Sigmoid colon (tissue), 7 donors: ENCODE measurements around the gene EFR3B. TPM values are rescaled to one million over a fixed set of nuclear protein-coding genes. Genes with fewer than 3 reads are reported as not detected.

Source experiments
- DNase-seq: peaks from one replicate; pipeline ENCODE4 v3.0.0-alpha.2; 2019
- H3K27ac ChIP-seq, 4 donors: fragments of 200-600 bp; sonication (generic); one replicate each; pipeline ENCODE4 v1.5.1; 2016 to 2019; ENCODE audit warnings: mild to moderate bottlenecking in 1 of 4
- H3K27me3 ChIP-seq, 3 donors: fragments of 200-600 bp; sonication (generic); one replicate each; pipeline ENCODE4 v1.5.1; 2019; ENCODE audit warnings: mild to moderate bottlenecking in 1 of 3
- H3K36me3 ChIP-seq, 4 donors: fragments of 200-600 bp; sonication (generic); one replicate each; pipeline ENCODE4 v1.5.1; 2016 to 2019
- H3K4me1 ChIP-seq, 4 donors: fragments of 200-600 bp; sonication (generic); one replicate each; pipeline ENCODE4 v1.5.1; 2017 to 2019
- H3K4me3 ChIP-seq, 4 donors: fragments of 200-600 bp; sonication (generic); one replicate each; pipeline ENCODE4 v1.5.1; 2017 to 2019; ENCODE audit warnings: mild to moderate bottlenecking in 2 of 4, moderate library complexity in 1 of 4
- H3K9me3 ChIP-seq, 4 donors: fragments of 200-600 bp in 3 of 4; sonication (generic) in 3 of 4; one replicate each; pipeline versions ENCODE4 v1.5.1 to v1.6.1; 2013 to 2019
- EP300 ChIP-seq, 4 donors: sonication (generic); formaldehyde crosslinking; IDR thresholded peaks; one replicate each; pipeline ENCODE4 v1.6.1; 2017; ENCODE audit warnings: antibody characterized with exemption in 4 of 4
- POLR2A ChIP-seq, 2 donors: fragments of 450-650 bp; IDR thresholded peaks; one replicate each; pipeline ENCODE4 v1.6.1; 2016; ENCODE audit warnings: antibody characterized with exemption in 2 of 2, mild to moderate bottlenecking in 2 of 2, moderate library complexity in 2 of 2
- POLR2AphosphoS5 ChIP-seq, 4 donors: sonication (generic); formaldehyde crosslinking; IDR thresholded peaks; one replicate each; pipeline ENCODE4 v1.6.1; 2017; ENCODE audit warnings: antibody characterized with exemption in 4 of 4
- WGBS, 2 donors: extraction: QIAGEN DNeasy Blood & Tissue Kit; methylation state at CpG; one replicate each; pipeline ENCODE4 v1.1.7; 2013; 5-methylcytosine and 5-hydroxymethylcytosine counted together
- intact Hi-C: fragments of 100-400 bp; cut with DNase I; formaldehyde crosslinking; loops from one replicate; pipeline ENCODE4 v1.15.1; 2023
- polyA plus RNA-seq, 3 donors: library from polyadenylated mRNA; stranded (reverse); fragments of 200-250 nt; gene quantifications; one replicate each; pipeline ENCODE4 v1.2.3, GENCODE V29; 2013
- total RNA-seq, 4 donors: library from RNA; depleted of rRNA; stranded (reverse); fragments of >200 nt; gene quantifications; one replicate each; pipeline ENCODE4 v1.1.0, GENCODE V29; 2016
- TF ChIP-seq, protein P1 (sequence below), 4 experiments: fragments of 450-650 bp in 3 of 4; fragments of 200-600 bp in 1 of 4; IDR thresholded peaks; one replicate each; pipeline ENCODE4 v1.5.1; 2016 to 2019; ENCODE audit warnings: antibody characterized with exemption in 4 of 4, mild to moderate bottlenecking in 3 of 4, moderate library complexity in 2 of 4
- donor health status: healthy with polysubstance abuse.
- donor health status: Bipolar disorder and iron deficiency.
- donor health status: healthy.

EFR3B gene
- total and polyA plus RNA-seq, 7 donors, result under 0.01 to 1.9 (median 0.50) TPM

DNA sequence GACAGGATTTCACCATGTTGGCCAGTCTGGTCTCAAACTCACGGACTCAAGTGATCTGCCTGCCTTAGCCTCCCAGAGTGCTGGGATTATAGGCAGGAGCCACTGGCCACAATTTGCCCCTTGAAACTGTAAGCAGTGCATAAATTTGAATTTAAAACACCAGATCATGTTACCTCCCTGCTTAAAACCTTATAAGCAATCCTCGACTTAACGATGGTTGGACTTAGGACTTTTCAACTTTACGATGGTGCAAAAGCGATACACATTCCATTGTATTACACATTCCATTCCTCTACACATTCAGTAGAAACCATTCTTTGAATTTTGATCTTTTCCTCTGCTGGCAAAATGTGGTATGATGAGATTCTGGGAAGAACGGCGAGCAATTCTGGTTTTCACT lies 23.2 kb upstream of the EFR3B start:
- no peak for TF ChIP-seq POLR2AphosphoS5 (IDR thresholded peaks at IDR 0.05)
- no peak for TF ChIP-seq EP300 (IDR thresholded peaks at IDR 0.05)
- TF ChIP-seq, protein P1, sequence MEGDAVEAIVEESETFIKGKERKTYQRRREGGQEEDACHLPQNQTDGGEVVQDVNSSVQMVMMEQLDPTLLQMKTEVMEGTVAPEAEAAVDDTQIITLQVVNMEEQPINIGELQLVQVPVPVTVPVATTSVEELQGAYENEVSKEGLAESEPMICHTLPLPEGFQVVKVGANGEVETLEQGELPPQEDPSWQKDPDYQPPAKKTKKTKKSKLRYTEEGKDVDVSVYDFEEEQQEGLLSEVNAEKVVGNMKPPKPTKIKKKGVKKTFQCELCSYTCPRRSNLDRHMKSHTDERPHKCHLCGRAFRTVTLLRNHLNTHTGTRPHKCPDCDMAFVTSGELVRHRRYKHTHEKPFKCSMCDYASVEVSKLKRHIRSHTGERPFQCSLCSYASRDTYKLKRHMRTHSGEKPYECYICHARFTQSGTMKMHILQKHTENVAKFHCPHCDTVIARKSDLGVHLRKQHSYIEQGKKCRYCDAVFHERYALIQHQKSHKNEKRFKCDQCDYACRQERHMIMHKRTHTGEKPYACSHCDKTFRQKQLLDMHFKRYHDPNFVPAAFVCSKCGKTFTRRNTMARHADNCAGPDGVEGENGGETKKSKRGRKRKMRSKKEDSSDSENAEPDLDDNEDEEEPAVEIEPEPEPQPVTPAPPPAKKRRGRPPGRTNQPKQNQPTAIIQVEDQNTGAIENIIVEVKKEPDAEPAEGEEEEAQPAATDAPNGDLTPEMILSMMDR (IDR thresholded peaks at IDR 0.05), result no peak
- no peak for TF ChIP-seq POLR2A (IDR thresholded peaks at IDR 0.05)
- no peaks in the 10 kb centered on the region for H3K36me3 ChIP-seq
- no peaks in the 10 kb centered on the region for H3K27me3 ChIP-seq
- H3K27ac ChIP-seq, result no peak overlapping the region
- intact Hi-C loops, result no loop called here
- no peak overlapping the region for H3K4me3 ChIP-seq
- 43 to 73% methylated on average over 7 of the region's 7 CpGs for WGBS, 2 donors
- no peaks in the 10 kb centered on the region for H3K4me1 ChIP-seq
- H3K9me3 ChIP-seq, result no peaks in the 10 kb centered on the region
- DNase-seq, result no peak

DNA sequence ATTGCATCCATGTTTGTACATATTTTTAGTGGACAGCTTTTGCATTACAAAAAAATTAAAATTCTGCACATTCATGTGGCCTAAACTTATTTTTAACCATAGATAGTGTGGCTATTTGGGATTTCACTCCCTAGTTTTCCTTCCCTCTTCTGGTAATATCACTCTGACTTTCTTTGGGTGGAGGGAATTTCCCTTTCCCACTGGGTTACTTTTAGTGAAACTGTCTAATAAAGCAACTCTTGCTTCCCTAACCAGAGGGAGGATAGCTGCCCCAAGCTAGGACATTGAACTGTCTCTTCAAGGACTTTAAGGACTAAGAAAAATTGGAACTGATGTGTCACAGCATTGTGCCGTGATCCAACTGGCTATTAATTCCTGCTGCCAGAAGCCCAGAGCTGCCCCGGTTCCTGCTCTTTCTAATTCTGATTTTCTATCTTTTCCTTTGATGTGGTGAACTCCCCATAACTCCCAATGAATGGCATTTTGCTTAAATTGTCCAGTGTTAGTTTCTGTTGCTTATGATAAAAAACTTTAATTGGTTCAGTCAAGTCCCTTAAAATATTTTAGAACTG lies 20.0 kb upstream of the EFR3B start:
- Histone ChIP-seq H3K27me3 (no peaks in the 10 kb centered on the region), H3K36me3 (no peaks in the 10 kb centered on the region), H3K27ac (no peak overlapping the region), H3K4me3 (no peak overlapping the region), H3K9me3 (no peaks in the 10 kb centered on the region), H3K4me1 (no peaks in the 10 kb centered on the region)
- intact Hi-C loops, result no loop called here
- 89 to 90% methylated on average over 2 of the region's 2 CpGs for WGBS, 2 donors
- no peak for DNase-seq
- TF ChIP-seq POLR2AphosphoS5 (IDR thresholded peaks at IDR 0.05) (no peak), EP300 (IDR thresholded peaks at IDR 0.05) (no peak), POLR2A (IDR thresholded peaks at IDR 0.05) (no peak)
- TF ChIP-seq, protein P1 (IDR thresholded peaks at IDR 0.05), result no peak

DNA sequence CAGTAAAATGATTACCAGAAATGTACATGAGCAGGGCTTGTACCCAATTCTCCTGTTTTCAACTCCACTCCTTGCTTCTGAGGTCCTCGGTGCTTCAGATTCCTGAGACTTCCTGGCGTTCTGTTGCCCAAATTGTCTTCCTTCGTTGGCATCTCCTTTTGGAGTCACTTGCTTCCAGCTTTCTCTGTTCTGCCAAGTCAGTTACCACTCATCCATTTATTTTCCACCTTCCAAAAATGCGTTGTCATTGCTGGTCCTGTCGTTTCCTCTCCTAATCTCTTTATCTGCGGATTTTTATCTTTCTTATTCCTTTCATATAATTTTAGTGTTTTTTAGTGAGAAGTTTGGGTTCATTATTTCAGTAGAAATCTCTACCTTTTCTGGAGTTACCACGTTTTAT lies 18.5 kb upstream of the EFR3B start:
- no peaks in the 10 kb centered on the region for H3K36me3 ChIP-seq
- DNase-seq, result no peak
- H3K4me1 ChIP-seq, result no peaks in the 10 kb centered on the region
- H3K27me3 ChIP-seq, result no peaks in the 10 kb centered on the region
- intact Hi-C loops, result no loop called here
- TF ChIP-seq, protein P1 (IDR thresholded peaks at IDR 0.05), result no peak
- no peak for TF ChIP-seq POLR2A (IDR thresholded peaks at IDR 0.05)
- no peak for TF ChIP-seq POLR2AphosphoS5 (IDR thresholded peaks at IDR 0.05)
- no peak for TF ChIP-seq EP300 (IDR thresholded peaks at IDR 0.05)
- 78 to 81% methylated on average over 7 of the region's 7 CpGs for WGBS, 2 donors
- no peak overlapping the region for H3K4me3 ChIP-seq
- no peak overlapping the region for H3K27ac ChIP-seq
- no peaks in the 10 kb centered on the region for H3K9me3 ChIP-seq

DNA sequence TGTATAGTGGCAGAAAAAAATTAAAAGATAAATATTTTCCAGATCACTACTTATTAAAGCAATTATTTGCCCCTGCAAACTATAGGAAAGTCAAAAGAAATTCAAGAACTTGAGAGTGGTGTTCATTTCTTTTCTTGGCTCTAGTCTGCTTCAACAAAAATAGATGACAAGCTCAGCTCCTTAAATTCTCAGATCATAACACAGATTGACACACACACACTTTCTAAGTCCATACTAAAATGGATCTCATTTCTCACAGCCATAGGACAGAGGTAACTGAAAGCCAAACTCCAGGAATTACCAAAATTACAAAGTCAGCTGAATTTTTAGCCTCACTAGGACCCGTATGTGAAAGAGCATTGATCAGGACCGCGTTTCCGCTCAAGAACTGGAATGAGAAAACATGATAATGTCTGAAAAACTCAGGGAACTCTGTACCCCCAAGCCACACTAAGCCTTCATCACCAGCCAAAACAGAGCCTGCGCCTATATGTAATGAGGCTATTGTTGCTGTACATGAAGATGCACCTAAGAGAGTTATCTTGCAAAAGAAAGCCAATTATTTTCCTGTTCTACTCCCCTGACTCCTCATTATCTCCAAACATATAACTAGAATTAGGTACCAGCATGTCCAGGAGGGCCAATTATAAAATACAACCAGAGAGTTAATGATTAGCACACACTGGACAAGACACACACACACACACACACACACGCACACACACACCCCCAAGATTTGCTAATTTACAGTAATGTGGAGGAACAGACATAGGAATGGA lies 16.5 kb upstream of the EFR3B start:
- Histone ChIP-seq H3K27ac (no peak overlapping the region), H3K36me3 (no peaks in the 10 kb centered on the region), H3K4me1 (no peaks in the 10 kb centered on the region), H3K4me3 (no peak overlapping the region), H3K9me3 (no peaks in the 10 kb centered on the region), H3K27me3 (no peaks in the 10 kb centered on the region)
- DNase-seq, result no peak
- TF ChIP-seq POLR2AphosphoS5 (IDR thresholded peaks at IDR 0.05) (no peak), EP300 (IDR thresholded peaks at IDR 0.05) (no peak), POLR2A (IDR thresholded peaks at IDR 0.05) (no peak)
- WGBS, 2 donors, result 87 to 90% methylated on average over 6 of the region's 6 CpGs
- intact Hi-C loops, result no loop called here

DNA sequence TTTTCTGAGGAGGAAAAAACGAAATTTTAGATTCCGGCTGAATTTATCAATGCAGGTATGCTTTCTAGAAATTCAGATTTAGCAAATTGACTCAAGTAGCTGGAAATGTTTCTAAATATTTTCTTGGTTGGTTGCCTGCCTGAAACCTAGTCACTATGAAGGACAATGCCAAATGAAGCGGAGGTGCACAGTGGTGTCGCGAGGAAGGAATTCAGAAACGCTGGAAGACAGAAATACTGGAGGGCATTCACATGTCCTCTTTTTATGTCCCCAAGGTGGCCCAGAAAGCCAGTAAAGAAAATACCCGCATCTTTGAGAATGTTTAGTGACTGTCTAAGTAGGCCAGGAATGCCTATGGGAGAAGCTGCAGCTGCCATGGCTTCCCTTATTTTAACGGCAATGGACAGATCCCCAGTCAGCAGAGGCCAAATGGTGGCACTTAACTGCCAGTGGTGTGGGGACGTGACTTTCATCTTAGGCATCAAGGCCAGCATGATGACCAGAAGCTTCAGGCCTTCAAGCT lies 15.8 kb upstream of the EFR3B start:
- H3K27ac ChIP-seq, result no peak overlapping the region
- no peak for DNase-seq
- H3K4me3 ChIP-seq, result no peak overlapping the region
- 89 to 95% methylated on average over 9 of the region's 9 CpGs for WGBS, 2 donors
- no peaks in the 10 kb centered on the region for H3K9me3 ChIP-seq
- TF ChIP-seq POLR2AphosphoS5 (IDR thresholded peaks at IDR 0.05), result no peak
- no peak for TF ChIP-seq POLR2A (IDR thresholded peaks at IDR 0.05)
- TF ChIP-seq EP300 (IDR thresholded peaks at IDR 0.05), result no peak
- TF ChIP-seq, protein P1 (IDR thresholded peaks at IDR 0.05), result no peak
- intact Hi-C loops, result no loop called here
- H3K36me3 ChIP-seq, result no peaks in the 10 kb centered on the region
- H3K4me1 ChIP-seq, result no peaks in the 10 kb centered on the region
- no peaks in the 10 kb centered on the region for H3K27me3 ChIP-seq
